Muscle layer of colon (tissue), 2 donors: Measurements from ENCODE around the gene SLC30A1.

Source experiments
- H3K27ac ChIP-seq: one replicate; pipeline ENCODE4 v1.7.0; 2013; ENCODE audit warnings: low read depth, mild to moderate bottlenecking, low read length, moderate library complexity
- H3K27me3 ChIP-seq, 2 donors: one replicate each; pipeline ENCODE4 v1.7.0; 2013; ENCODE audit warnings: low read length in 2 of 2, mild to moderate bottlenecking in 2 of 2; ENCODE audit not compliant: insufficient read depth in 2 of 2, control insufficient read depth in 1 of 2
- H3K36me3 ChIP-seq: one replicate; pipeline ENCODE4 v1.7.0; 2013; ENCODE audit warnings: mild to moderate bottlenecking, low read length; ENCODE audit not compliant: insufficient read depth
- H3K4me1 ChIP-seq: one replicate; pipeline ENCODE4 v1.7.0; 2013; ENCODE audit warnings: mild to moderate bottlenecking, low read length; ENCODE audit not compliant: insufficient read depth
- H3K4me3 ChIP-seq, 2 donors: one replicate each; pipeline ENCODE4 v1.7.0; 2013; ENCODE audit warnings: low read length in 2 of 2, low read depth in 1 of 2, mild to moderate bottlenecking in 1 of 2, moderate library complexity in 1 of 2
- H3K9ac ChIP-seq: one replicate; pipeline ENCODE4 v1.7.0; 2013; ENCODE audit warnings: low read length
- H3K9me3 ChIP-seq: one replicate; pipeline ENCODE4 v1.7.0; 2013; ENCODE audit warnings: mild to moderate bottlenecking, low read length
- donor health status: abdominal sarcoma.
- donor health status: Adenocarcinoma of cecum.

SLC30A1 gene

GRCh38 chr1:211525101-211525676 lies 53.8 kb downstream of the SLC30A1 start:
- H3K36me3 ChIP-seq, result no peaks in the 10 kb centered on the region
- H3K9ac ChIP-seq, result no peak overlapping the region
- no peaks in the 10 kb centered on the region for H3K4me1 ChIP-seq
- H3K27ac ChIP-seq, result no peak overlapping the region
- no peaks in the 10 kb centered on the region for H3K9me3 ChIP-seq
- no peak overlapping the region for H3K4me3 ChIP-seq
- no peaks in the 10 kb centered on the region for H3K27me3 ChIP-seq

DNA sequence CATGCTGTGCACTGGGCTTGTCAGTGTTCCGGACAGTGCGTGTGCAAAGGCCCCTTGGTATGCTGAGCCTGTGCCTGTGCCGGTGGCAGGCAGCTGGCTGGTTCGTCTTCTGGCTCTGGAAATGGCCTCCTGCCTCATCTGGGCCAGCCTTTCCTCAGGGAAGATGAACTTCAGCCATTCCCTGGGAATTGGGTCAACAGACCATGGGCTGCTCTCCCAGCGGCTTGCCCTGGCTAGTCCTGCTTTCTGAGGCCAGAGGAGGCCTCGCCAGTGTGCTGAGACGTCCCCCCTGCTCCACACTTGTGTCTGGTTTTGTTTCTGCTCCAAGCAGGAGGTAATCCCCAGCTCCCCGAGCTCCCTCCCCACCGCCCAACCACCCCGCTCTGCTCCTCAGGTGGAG lies 54.4 kb downstream of the SLC30A1 start:
- Histone ChIP-seq H3K27ac (no peak overlapping the region), H3K4me1 (no peaks in the 10 kb centered on the region), H3K4me3 (no peak overlapping the region), H3K9me3 (no peaks in the 10 kb centered on the region), H3K36me3 (no peaks in the 10 kb centered on the region), H3K27me3 (no peaks in the 10 kb centered on the region), H3K9ac (no peak overlapping the region)

DNA sequence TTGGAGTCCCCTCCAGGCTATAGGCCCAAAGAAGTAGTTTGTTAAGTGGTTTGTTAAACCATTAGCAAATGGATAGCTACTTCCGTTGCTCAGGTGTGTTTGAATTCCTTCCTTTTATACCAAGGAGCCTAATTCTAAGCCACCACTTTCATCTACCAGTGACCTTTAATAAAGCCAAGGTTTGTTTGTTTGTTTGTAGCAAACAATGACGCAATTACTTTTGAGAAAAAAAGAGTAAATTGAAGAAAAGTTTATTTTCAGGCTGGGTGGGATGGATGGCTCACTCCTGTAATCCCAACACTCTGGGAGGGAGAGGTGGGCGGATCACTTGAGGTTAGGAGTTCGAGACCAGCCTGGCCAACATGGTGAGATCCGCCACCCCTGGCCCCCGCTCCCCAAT lies 56.2 kb downstream of the SLC30A1 start:
- H3K9ac ChIP-seq, result no peak overlapping the region
- H3K36me3 ChIP-seq, result no peaks in the 10 kb centered on the region
- no peaks in the 10 kb centered on the region for H3K27me3 ChIP-seq
- no peak overlapping the region for H3K4me3 ChIP-seq
- no peak overlapping the region for H3K27ac ChIP-seq
- H3K9me3 ChIP-seq, result no peaks in the 10 kb centered on the region
- no peaks in the 10 kb centered on the region for H3K4me1 ChIP-seq
